CD14-positive monocyte (primary cell): Measurements from ENCODE around the gene EEFSEC. TPM values are rescaled to one million over a fixed set of nuclear protein-coding genes. Genes with fewer than 3 reads are reported as not detected.
A peak's percentile ranks its signal among the peaks of the same experiment; 100 is the strongest.

ENCODE experiments used
- DNase-seq, 3 donors: peaks; one replicate each; pipeline ENCODE4 v3.0.0-alpha.2; 2011 to 2022
- H2AFZ ChIP-seq: 2 replicates; pipeline ENCODE4 v1.6.0; 2012; ENCODE audit warnings: mild to moderate bottlenecking, low read depth, low read length, inconsistent platforms; ENCODE audit not compliant: insufficient read depth, poor library complexity, severe bottlenecking
- H3K27ac ChIP-seq, 2 donors: 1 replicate in 1 of 2; 2 replicates in 1 of 2; pipeline ENCODE4 v1.5.1; 2012 to 2013; ENCODE audit warnings: low read length in 2 of 2, control low read depth in 1 of 2, inconsistent platforms in 1 of 2, low read depth in 1 of 2, mild to moderate bottlenecking in 1 of 2
- H3K27me3 ChIP-seq, 2 donors: one replicate each; pipeline versions ENCODE4 v1.6.0 to v1.6.1; 2011 to 2013; ENCODE audit warnings: low read length in 2 of 2; ENCODE audit not compliant: control insufficient read depth in 2 of 2, insufficient read depth in 2 of 2
- H3K36me3 ChIP-seq, 2 donors: replicated peaks in 1 of 2; 1 replicate in 1 of 2; 2 replicates in 1 of 2; pipeline versions ENCODE4 v1.5.1 to v1.6.1; 2012 to 2013; ENCODE audit warnings: low read length in 2 of 2, control low read depth in 1 of 2, inconsistent platforms in 1 of 2, mild to moderate bottlenecking in 1 of 2; ENCODE audit not compliant: insufficient read depth in 2 of 2, control insufficient read depth in 1 of 2
- H3K4me1 ChIP-seq, 2 donors: 1 replicate in 1 of 2; 2 replicates in 1 of 2; pipeline versions ENCODE4 v1.5.1 to v1.6.1; 2012 to 2013; ENCODE audit warnings: low read length in 2 of 2, control low read depth in 1 of 2, inconsistent platforms in 1 of 2, mild to moderate bottlenecking in 1 of 2, moderate library complexity in 1 of 2; ENCODE audit not compliant: insufficient read depth in 2 of 2, control insufficient read depth in 1 of 2
- H3K4me2 ChIP-seq: replicated peaks from 2 replicates; pipeline ENCODE3; 2012; ENCODE audit warnings: low read length, moderate library complexity, mild to moderate bottlenecking; ENCODE audit not compliant: poor library complexity, severe bottlenecking; ENCODE audit errors: extremely low read depth
- H3K4me3 ChIP-seq, 3 experiments: fragments of 200-600 bp in 1 of 3; sonication (generic) in 1 of 3; replicated peaks in 1 of 3; 1 replicate in 2 of 3; 2 replicates in 1 of 3; pipeline ENCODE4 v1.5.1; 2011 to 2013; ENCODE audit warnings: low read length in 3 of 3, mild to moderate bottlenecking in 3 of 3, control low read depth in 2 of 3, low read depth in 2 of 3, inconsistent platforms in 1 of 3, moderate library complexity in 1 of 3
- H3K79me2 ChIP-seq: 2 replicates; pipeline ENCODE4 v1.6.0; 2012; ENCODE audit warnings: mild to moderate bottlenecking, control low read depth, inconsistent platforms, low read length, moderate library complexity; ENCODE audit not compliant: insufficient read depth
- H3K9ac ChIP-seq: 2 replicates; pipeline ENCODE4 v1.6.0; 2017; ENCODE audit warnings: low read length, mild to moderate bottlenecking; ENCODE audit not compliant: insufficient read depth, poor library complexity, severe bottlenecking
- H3K9me3 ChIP-seq, 2 donors: replicated peaks in 1 of 2; 1 replicate in 1 of 2; 2 replicates in 1 of 2; pipeline versions ENCODE4 v1.5.1 to v1.6.1; 2012 to 2013; ENCODE audit warnings: low read length in 2 of 2, control low read depth in 1 of 2; ENCODE audit not compliant: control insufficient read depth in 1 of 2, insufficient read depth in 1 of 2
- H4K20me1 ChIP-seq: 2 replicates; pipeline ENCODE4 v1.6.0; 2012; ENCODE audit warnings: mild to moderate bottlenecking, low read length, control low read depth, moderate library complexity; ENCODE audit not compliant: insufficient read depth
- H3K27ac Mint-ChIP-seq, 7 donors: one replicate each; pipeline ENCODE4 v1.8.0; 2020; ENCODE audit warnings: mild to moderate bottlenecking in 7 of 7, mixed read lengths in 7 of 7, moderate library complexity in 6 of 7, inconsistent platforms in 2 of 7
- H3K27me3 Mint-ChIP-seq, 3 donors: one replicate each; pipeline ENCODE4 v1.8.0; 2021 to 2022; ENCODE audit warnings: low read depth in 3 of 3, mild to moderate bottlenecking in 3 of 3, mixed read lengths in 3 of 3, moderate library complexity in 3 of 3, inconsistent platforms in 1 of 3
- H3K36me3 Mint-ChIP-seq, 2 donors: one replicate each; pipeline ENCODE4 v1.8.0; 2020; ENCODE audit warnings: mixed read lengths in 2 of 2, inconsistent platforms in 1 of 2, mild to moderate bottlenecking in 1 of 2
- H3K4me1 Mint-ChIP-seq: one replicate; pipeline ENCODE4 v1.8.0; 2020; ENCODE audit warnings: mild to moderate bottlenecking, mixed read lengths
- H3K4me3 Mint-ChIP-seq, 2 donors: one replicate each; pipeline ENCODE4 v1.8.0; 2020; ENCODE audit warnings: mild to moderate bottlenecking in 2 of 2, mixed read lengths in 2 of 2, moderate library complexity in 1 of 2
- H3K9me3 Mint-ChIP-seq, 7 donors: one replicate each; pipeline ENCODE4 v1.8.0; 2020 to 2022; ENCODE audit warnings: mixed read lengths in 7 of 7, mild to moderate bottlenecking in 6 of 7, moderate library complexity in 6 of 7, inconsistent platforms in 2 of 7
- WGBS: methylation state at CpG from one replicate; pipeline ENCODE4 v1.1.5; 2013; ENCODE audit warnings: missing lambda C conversion rate; ENCODE audit not compliant: insufficient coverage; 5-methylcytosine and 5-hydroxymethylcytosine counted together
- intact Hi-C, 2 donors: fragments of 100-400 bp; cut with micrococcal nuclease; formaldehyde crosslinking; loops; one replicate each; pipeline versions ENCODE4 v1.15.0 to v1.15.1; 2023
- polyA plus RNA-seq, 3 donors: library from polyadenylated mRNA; depleted of rRNA in 1 of 3; unstranded in 2 of 3; stranded (reverse) in 1 of 3; fragments of 300-500 nt in 2 of 3; fragments of >200 nt in 1 of 3; fragmentation: Illumina TruSeq in 2 of 3; gene quantifications; 1 replicate in 2 of 3; 2 replicates in 1 of 3; pipeline ENCODE4 v1.2.3, GENCODE V29; 2012 to 2021
- TF ChIP-seq, protein P1 (sequence below): fragments of 200-600 bp; IDR thresholded peaks from one replicate; pipeline ENCODE4 v1.8.0; 2022; ENCODE audit warnings: antibody characterized with exemption, mild to moderate bottlenecking

EEFSEC gene
- polyA plus RNA-seq, 3 donors = 13.3 to 14.9 (median 14.9) TPM

DNA sequence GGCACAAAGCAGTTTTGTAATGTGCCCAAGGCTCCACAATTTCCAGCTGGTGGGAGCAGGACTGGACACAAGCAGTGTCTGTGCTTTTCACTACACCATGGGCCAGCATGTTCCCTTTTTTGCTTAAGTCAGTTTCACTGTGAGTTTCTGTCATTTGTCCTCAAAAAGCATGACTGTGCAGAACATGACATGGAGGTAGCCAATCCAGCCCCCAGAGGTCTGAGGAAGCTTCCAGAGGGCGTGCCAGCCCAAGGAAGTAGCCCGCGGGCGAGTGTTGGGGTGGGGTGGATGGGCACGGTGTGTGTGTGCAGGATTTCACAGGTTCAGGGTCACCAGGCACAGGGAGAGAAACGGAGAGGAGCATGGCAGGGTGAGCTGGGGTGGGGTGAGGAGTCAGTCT lies 8.0 kb upstream of the EEFSEC start:
- Histone ChIP-seq H3K27me3 (no peaks in the 10 kb centered on the region), H3K27ac (peak overlapping the region; percentile 69 to 77), H2AFZ (peak overlapping the region; percentile 64), H3K79me2 (no peaks in the 10 kb centered on the region), H3K9me3 (no peaks in the 10 kb centered on the region), H3K4me1 (peaks cover 25 to 29% of the 10 kb centered on the region in 2 donors), H3K4me3 (peak overlapping the region; percentile 3 to 61 (median 10)), H4K20me1 (no peaks in the 10 kb centered on the region), H3K4me2 (peak overlapping the region; percentile 72), H3K9ac (no peak overlapping the region), H3K36me3 (no peaks in the 10 kb centered on the region)
- H3K9me3 Mint-ChIP-seq = peaks cover 0 to 2% (median 0%) of the 10 kb centered on the region in 7 donors
- H3K36me3 Mint-ChIP-seq = no peaks in the 10 kb centered on the region
- peak overlapping the region; percentile 87 to 98 (median 91) for H3K27ac Mint-ChIP-seq
- H3K27me3 Mint-ChIP-seq = peaks cover 2 to 4% (median 3%) of the 10 kb centered on the region in 3 donors
- DNase-seq = peak; percentile 82 to 91 (median 88)
- peaks cover 27% of the 10 kb centered on the region for H3K4me1 Mint-ChIP-seq
- WGBS = 0% methylated on average over 4 of the region's 6 CpGs
- H3K4me3 Mint-ChIP-seq = peak overlapping the region; percentile 76 to 93
- TF ChIP-seq, protein P1, sequence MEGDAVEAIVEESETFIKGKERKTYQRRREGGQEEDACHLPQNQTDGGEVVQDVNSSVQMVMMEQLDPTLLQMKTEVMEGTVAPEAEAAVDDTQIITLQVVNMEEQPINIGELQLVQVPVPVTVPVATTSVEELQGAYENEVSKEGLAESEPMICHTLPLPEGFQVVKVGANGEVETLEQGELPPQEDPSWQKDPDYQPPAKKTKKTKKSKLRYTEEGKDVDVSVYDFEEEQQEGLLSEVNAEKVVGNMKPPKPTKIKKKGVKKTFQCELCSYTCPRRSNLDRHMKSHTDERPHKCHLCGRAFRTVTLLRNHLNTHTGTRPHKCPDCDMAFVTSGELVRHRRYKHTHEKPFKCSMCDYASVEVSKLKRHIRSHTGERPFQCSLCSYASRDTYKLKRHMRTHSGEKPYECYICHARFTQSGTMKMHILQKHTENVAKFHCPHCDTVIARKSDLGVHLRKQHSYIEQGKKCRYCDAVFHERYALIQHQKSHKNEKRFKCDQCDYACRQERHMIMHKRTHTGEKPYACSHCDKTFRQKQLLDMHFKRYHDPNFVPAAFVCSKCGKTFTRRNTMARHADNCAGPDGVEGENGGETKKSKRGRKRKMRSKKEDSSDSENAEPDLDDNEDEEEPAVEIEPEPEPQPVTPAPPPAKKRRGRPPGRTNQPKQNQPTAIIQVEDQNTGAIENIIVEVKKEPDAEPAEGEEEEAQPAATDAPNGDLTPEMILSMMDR = no peak
- intact Hi-C loops = no loop called here

DNA sequence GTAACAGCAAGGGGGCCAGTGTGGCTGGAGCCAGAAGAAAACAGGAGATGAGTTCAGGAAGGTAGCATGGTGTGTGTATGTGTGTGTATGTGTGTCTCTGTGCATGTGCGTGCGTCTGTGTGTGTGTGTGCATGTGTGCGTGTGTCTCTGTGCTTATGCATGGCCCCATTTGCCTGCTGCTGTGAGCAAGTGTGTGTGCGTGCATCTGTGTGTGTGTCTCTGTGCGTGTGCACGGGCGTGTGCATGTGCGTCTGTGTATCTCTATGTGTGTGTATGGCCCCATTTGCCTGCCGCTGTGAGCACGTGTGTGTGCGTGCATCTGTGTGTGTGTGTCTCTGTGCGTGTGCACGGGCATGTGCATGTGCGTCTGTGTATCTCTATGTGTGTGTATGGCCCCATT lies 7.1 kb upstream of the EEFSEC start:
- H3K36me3 ChIP-seq = no peaks in the 10 kb centered on the region
- peaks cover 25 to 29% of the 10 kb centered on the region in 2 donors for H3K4me1 ChIP-seq
- peaks cover 27% of the 10 kb centered on the region for H3K4me1 Mint-ChIP-seq
- H3K27ac Mint-ChIP-seq = peak overlapping the region in 2 of 7 donors; percentile 65 to 74
- peaks cover 2 to 3% (median 3%) of the 10 kb centered on the region in 3 donors for H3K27me3 Mint-ChIP-seq
- H3K9ac ChIP-seq = no peak overlapping the region
- peaks cover 0 to 2% (median 0%) of the 10 kb centered on the region in 7 donors for H3K9me3 Mint-ChIP-seq
- H3K4me3 ChIP-seq = no peak overlapping the region
- H3K9me3 ChIP-seq = no peaks in the 10 kb centered on the region
- no peaks in the 10 kb centered on the region for H3K36me3 Mint-ChIP-seq
- H3K4me3 Mint-ChIP-seq = no peak overlapping the region
- no peak overlapping the region for H3K4me2 ChIP-seq
- TF ChIP-seq, protein P1 = no peak
- H3K27ac ChIP-seq = no peak overlapping the region
- intact Hi-C loops = no loop called here
- H3K79me2 ChIP-seq = no peaks in the 10 kb centered on the region
- no peak for DNase-seq
- no peaks in the 10 kb centered on the region for H4K20me1 ChIP-seq
- WGBS = over 99% methylated on average over 11 of the region's 14 CpGs
- H2AFZ ChIP-seq = peak overlapping the region; percentile 64
- H3K27me3 ChIP-seq = no peaks in the 10 kb centered on the region
